HepG2 (cell line): ENCODE results near the gene UST. TPM values are rescaled to one million over a fixed set of nuclear protein-coding genes. Genes with fewer than 3 reads are reported as not detected.

Source experiments
- ATAC-seq: fragments of 200-7000 bp; cut with Tn5 transposase; 3 replicates; pipeline ENCODE4 v1.9.1; 2020; ENCODE audit warnings: mild to moderate bottlenecking, moderate library complexity
- BruUV-seq: library from RNA; stranded (reverse); fragments of 400-500 nt; replicated peaks from 2 replicates; lab custom pipeline; 2021; lab: Mats Ljungman, UMichigan
- CTCF ChIA-PET: fragments of 300-600 bp; formaldehyde crosslinking; extraction: SDS; loops from one replicate; lab custom pipeline; 2021; ENCODE audit warnings: low total read pairs, inconsistent platforms, low intra/inter-chr PET ratio; lab: Yijun Ruan, JAX
- POLR2A ChIA-PET: fragments of 350-600 bp; sonication (Branson Sonifier 250); formaldehyde crosslinking; loops from one replicate; lab custom pipeline; 2020; ENCODE audit warnings: antibody characterized with exemption, inconsistent platforms; lab: Yijun Ruan, JAX
- DNase-seq: peaks from one replicate; pipeline ENCODE4 v3.0.0-alpha.2; 2015; ENCODE audit warnings: low spot score
- FAIRE-seq: peaks from 3 replicates; lab custom pipeline; 2011; peaks lifted over from hg19 to GRCh38; lab: Jason Lieb, UNC
- H2AFZ ChIP-seq: one replicate; pipeline ENCODE4 v1.6.1; 2011; ENCODE audit warnings: low read length, inconsistent platforms
- H3K27ac ChIP-seq: fragments of 300-600 bp; 3 replicates; pipeline ENCODE4 v1.8.0; 2011; ENCODE audit warnings: mixed run types, mild to moderate bottlenecking, mixed read lengths, low read length, inconsistent platforms; ENCODE audit not compliant: insufficient read depth; ENCODE audit errors: extremely low read length
- H3K27me3 ChIP-seq, 2 experiments: fragments of 200-600 bp in 1 of 2; 2 replicates in 1 of 2; 3 replicates in 1 of 2; pipeline versions ENCODE4 v1.6.0 to v1.8.0; 2011; ENCODE audit warnings: low read length in 2 of 2, mild to moderate bottlenecking in 2 of 2, moderate library complexity in 2 of 2, inconsistent platforms in 1 of 2; ENCODE audit not compliant: insufficient read depth in 2 of 2, control insufficient read depth in 1 of 2
- H3K36me3 ChIP-seq, 2 experiments: fragments of 200-600 bp in 1 of 2; replicated peaks in 1 of 2; 2 replicates in 1 of 2; 3 replicates in 1 of 2; pipeline versions ENCODE4 v1.5.1 to v1.8.0; 2011; ENCODE audit warnings: low read length in 2 of 2, inconsistent platforms in 1 of 2; ENCODE audit not compliant: insufficient read depth in 2 of 2, control insufficient read depth in 1 of 2
- H3K4me1 ChIP-seq: 2 replicates; pipeline ENCODE4 v1.5.1; 2012; ENCODE audit warnings: low read length, inconsistent platforms; ENCODE audit not compliant: insufficient read depth
- H3K4me2 ChIP-seq: 2 replicates; pipeline ENCODE4 v1.6.0; 2011; ENCODE audit warnings: low read depth, low read length, inconsistent platforms
- H3K4me3 ChIP-seq, 3 experiments: fragments of 200-600 bp in 1 of 3; sonication (generic), shearing (Covaris generic) in 1 of 3; replicated peaks in 1 of 3; 2 replicates each; pipeline ENCODE4 v1.5.1; 2011 to 2016; ENCODE audit warnings: low read length in 3 of 3, inconsistent platforms in 2 of 3, low read depth in 2 of 3, mild to moderate bottlenecking in 2 of 3, control low read depth in 1 of 3, mixed read lengths in 1 of 3; ENCODE audit not compliant: insufficient read depth in 1 of 3
- H3K79me2 ChIP-seq: one replicate; pipeline ENCODE4 v1.6.1; 2011; ENCODE audit warnings: low read length, inconsistent platforms; ENCODE audit not compliant: insufficient read depth
- H3K9ac ChIP-seq: 2 replicates; pipeline ENCODE4 v1.6.0; 2011; ENCODE audit warnings: mild to moderate bottlenecking, low read depth, low read length, inconsistent platforms; ENCODE audit not compliant: insufficient read depth
- H3K9me3 ChIP-seq: 2 replicates; pipeline ENCODE4 v1.5.1; 2012; ENCODE audit warnings: mild to moderate bottlenecking, low read length
- H4K20me1 ChIP-seq: 2 replicates; pipeline ENCODE4 v1.6.0; 2011; ENCODE audit warnings: inconsistent platforms, mild to moderate bottlenecking, low read length, moderate library complexity; ENCODE audit not compliant: insufficient read depth
- E2F2 ChIP-seq: sonication (generic); formaldehyde crosslinking; IDR thresholded peaks from 2 replicates; pipeline ENCODE4 v1.4.0; 2020; ENCODE audit warnings: missing genetic modification reagents, borderline replicate concordance
- FOSL1 ChIP-seq: sonication (generic); formaldehyde crosslinking; IDR thresholded peaks from 2 replicates; pipeline ENCODE4 v1.9.0; 2021; ENCODE audit warnings: missing genetic modification reagents, borderline replicate concordance
- HNRNPK ChIP-seq: fragments of 200-400 bp; formaldehyde crosslinking; IDR thresholded peaks from 2 replicates; pipeline ENCODE4 v1.6.1; 2018; ENCODE audit warnings: low read length, low read depth, moderate library complexity, mild to moderate bottlenecking; ENCODE audit not compliant: poor library complexity, severe bottlenecking
- MEIS2 ChIP-seq: sonication (generic); formaldehyde crosslinking; IDR thresholded peaks from 2 replicates; pipeline ENCODE4 v1.9.0; 2021; ENCODE audit warnings: mild to moderate bottlenecking, missing genetic modification reagents
- ZNF280D ChIP-seq: sonication (generic); formaldehyde crosslinking; IDR thresholded peaks from 2 replicates; pipeline ENCODE4 v1.5.1; 2020; ENCODE audit warnings: mild to moderate bottlenecking, missing genetic modification reagents
- ZNF362 ChIP-seq: sonication (generic); formaldehyde crosslinking; IDR thresholded peaks from 2 replicates; pipeline ENCODE4 v1.4.0; 2020; ENCODE audit warnings: missing genetic modification reagents, mild to moderate bottlenecking, borderline replicate concordance
- ZNF501 ChIP-seq: sonication (generic); formaldehyde crosslinking; IDR thresholded peaks from 2 replicates; pipeline ENCODE4 v1.5.1; 2020; ENCODE audit warnings: mild to moderate bottlenecking, moderate library complexity, missing genetic modification reagents
- ZNF687 ChIP-seq: sonication (generic); formaldehyde crosslinking; IDR thresholded peaks from 2 replicates; pipeline ENCODE4 v1.5.1; 2020; ENCODE audit warnings: mild to moderate bottlenecking, missing genetic modification reagents, moderate library complexity
- ZNF710 ChIP-seq: sonication (generic); formaldehyde crosslinking; IDR thresholded peaks from 2 replicates; pipeline ENCODE4 v1.5.0; 2020; ENCODE audit warnings: mild to moderate bottlenecking, missing genetic modification reagents, borderline replicate concordance
- ZNF720 ChIP-seq: sonication (generic); formaldehyde crosslinking; IDR thresholded peaks from 2 replicates; pipeline ENCODE4 v1.4.0; 2020; ENCODE audit warnings: missing genetic modification reagents
- WGBS: methylation state at CpG from one replicate; pipeline ENCODE4 v1.1.6; 2017; ENCODE audit warnings: low lambda C conversion rate; 5-methylcytosine and 5-hydroxymethylcytosine counted together
- in situ Hi-C: cut with HindIII; loops from 2 replicates; pipeline ENCODE4 v1.10.0; 2017; ENCODE audit warnings: low pct_unique_long_range_greater_than_20kb; ENCODE audit not compliant: extremely low pct_ligation_motif_present
- intact Hi-C: fragments of 100-400 bp; cut with micrococcal nuclease; formaldehyde crosslinking; loops from one replicate; pipeline ENCODE4 v1.10.0; 2022; ENCODE audit not compliant: unreplicated experiment
- polyA plus RNA-seq, 8 experiments: library from polyadenylated mRNA; depleted of rRNA in 3 of 8; stranded (reverse) in 7 of 8; unstranded in 1 of 8; fragments of >200 nt; fragmentation: Illumina TruSeq in 4 of 8; extraction: Trizol in 4 of 8; gene quantifications; 2 replicates each; pipeline versions ENCODE4 v1.2.1 to v1.2.3, GENCODE V29; 2011 to 2016; ENCODE audit warnings: low read depth in 4 of 8, missing spikeins in 1 of 8, mixed read lengths in 1 of 8; ENCODE audit not compliant: insufficient read depth in 1 of 8
- total RNA-seq, 5 experiments: library from RNA; depleted of rRNA; stranded (reverse); fragments of >200 nt; fragmentation: Illumina TruSeq; extraction: Trizol; gene quantifications; 2 replicates each; pipeline ENCODE4 v1.2.3, GENCODE V29; 2016; ENCODE audit warnings: low read depth in 1 of 5

The UST gene
- total and polyA plus RNA-seq, 2 of the 13 experiments (the other 11 are each of a cell fraction or from before 2014, with no cell fraction given), result 0.27 TPM; not detected in 1

GRCh38 chr6:149086363-149086762 lies 339.5 kb downstream of the UST start:
- POLR2A ChIA-PET, result no interaction called here
- no peak for FAIRE-seq
- TF ChIP-seq ZNF362 (CRISPR knock-in tag) (no peak), ZNF280D (CRISPR knock-in tag) (no peak), ZNF687 (CRISPR knock-in tag) (no peak), E2F2 (CRISPR knock-in tag) (no peak), FOSL1 (CRISPR knock-in tag) (no peak), MEIS2 (no peak), ZNF710 (CRISPR knock-in tag) (no peak), HNRNPK (no peak), ZNF720 (CRISPR knock-in tag) (no peak), ZNF501 (CRISPR knock-in tag) (no peak)

More at GRCh38 chr6:149086363-149086762, 339.5 kb downstream of the UST start:
- H3K9ac ChIP-seq, result no peak overlapping the region
- in situ Hi-C loops, result no loop called here
- H3K4me1 ChIP-seq, result no peaks in the 10 kb centered on the region
- no peak overlapping the region for H2AFZ ChIP-seq
- no peaks in the 10 kb centered on the region for H3K79me2 ChIP-seq
- ATAC-seq (no peak), DNase-seq (no peak)
- H3K9me3 ChIP-seq, result no peaks in the 10 kb centered on the region
- BruUV-seq, result no TSS peak
- peaks cover 0 to 12% of the 10 kb centered on the region in 2 experiments; a peak in 3 of 5 replicates for H3K27me3 ChIP-seq
- H4K20me1 ChIP-seq, result no peaks in the 10 kb centered on the region
- WGBS, result 9% methylated on average over 3 of the region's 3 CpGs
- no peak overlapping the region for H3K4me2 ChIP-seq
- no peak overlapping the region for H3K4me3 ChIP-seq
- CTCF ChIA-PET, result no interaction called here
- intact Hi-C loops, result no loop called here
- no peak overlapping the region for H3K27ac ChIP-seq
- no peaks in the 10 kb centered on the region for H3K36me3 ChIP-seq
